Measurements from ENCODE around the gene DISP3.

The DISP3 gene

DNA sequence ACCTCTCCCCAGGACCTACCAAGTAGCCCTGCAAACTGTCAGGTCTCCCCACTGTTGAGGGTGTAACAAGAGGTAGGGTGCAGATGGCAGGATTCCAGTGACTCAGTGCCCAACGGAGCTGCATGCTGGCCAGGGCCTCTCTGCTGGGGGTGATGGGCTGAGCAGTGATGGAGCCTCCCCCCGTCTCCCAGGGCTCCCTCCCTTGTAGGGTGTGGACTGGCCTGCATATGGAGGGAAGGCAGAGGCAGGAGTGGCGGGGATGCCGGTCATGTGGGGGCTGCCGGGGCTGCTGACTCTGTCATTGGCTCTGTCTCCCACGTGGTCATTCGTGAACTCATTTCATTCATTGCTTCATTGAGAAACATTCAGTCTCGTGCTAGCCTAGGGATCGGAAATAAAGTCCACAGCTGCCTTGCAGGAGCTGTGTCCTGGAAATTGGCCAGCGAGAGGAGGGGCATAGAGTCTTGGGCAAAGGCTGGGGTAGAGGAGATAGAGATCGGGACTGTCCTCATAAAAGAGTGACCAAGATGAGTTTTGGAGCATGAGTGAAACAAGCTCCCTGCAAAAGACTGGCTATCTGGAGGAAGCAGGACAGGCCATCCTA lies 22.9 kb upstream of the DISP3 start:
- Histone ChIP-seq H3K4me1 (peaks cover 3% of the 10 kb centered on the region), H3K36me3 (no peaks in the 10 kb centered on the region), H3K4me3 (ENCODE audit: low read depth, low read length) (no peak overlapping the region), H3K9me3 (no peaks in the 10 kb centered on the region), H3K27me3 (no peaks in the 10 kb centered on the region)
- TF ChIP-seq CTCF (IDR thresholded peaks at IDR 0.05; ENCODE audit: low read depth, low read length), result no peak
- DNase-seq, result no peak

GRCh38 chr1:11456965-11457364 lies 22.0 kb upstream of the DISP3 start:
- no peak for TF ChIP-seq CTCF (IDR thresholded peaks at IDR 0.05; ENCODE audit: low read depth, low read length)
- Histone ChIP-seq H3K9me3 (no peaks in the 10 kb centered on the region), H3K36me3 (no peaks in the 10 kb centered on the region), H3K4me1 (peaks cover 3% of the 10 kb centered on the region), H3K27me3 (no peaks in the 10 kb centered on the region), H3K4me3 (ENCODE audit: low read depth, low read length) (no peak overlapping the region)
- DNase-seq, result no peak

DNA sequence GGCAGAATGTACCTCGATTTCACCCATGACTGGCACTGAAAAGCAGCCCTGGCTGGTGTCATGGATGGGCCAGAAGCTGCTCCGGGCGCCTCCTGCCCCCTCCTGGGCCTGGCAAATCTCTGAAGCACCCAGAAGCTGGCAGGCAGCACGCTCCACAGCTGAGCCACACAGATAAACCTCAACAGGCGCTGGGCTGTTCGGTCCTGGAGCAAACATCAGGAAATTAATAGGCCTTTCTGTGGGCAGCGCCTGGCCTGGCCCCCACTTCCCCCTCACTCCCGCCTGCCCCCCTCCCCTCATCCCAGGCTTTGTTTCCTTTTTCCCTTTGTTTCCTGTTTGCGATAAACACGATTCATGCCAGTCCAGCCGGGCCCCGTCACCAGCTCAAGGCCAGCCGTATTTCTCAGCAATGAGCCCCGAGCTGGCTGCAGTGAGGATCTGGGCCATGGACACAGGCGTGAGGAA lies 20.1 kb upstream of the DISP3 start:
- Histone ChIP-seq H3K4me3 (ENCODE audit: low read depth, low read length) (no peak overlapping the region), H3K4me1 (peaks cover 3% of the 10 kb centered on the region), H3K9me3 (no peaks in the 10 kb centered on the region), H3K27me3 (no peaks in the 10 kb centered on the region), H3K36me3 (no peaks in the 10 kb centered on the region)
- no peak for TF ChIP-seq CTCF (IDR thresholded peaks at IDR 0.05; ENCODE audit: low read depth, low read length)
- DNase-seq, result peak; percentile 51

DNA sequence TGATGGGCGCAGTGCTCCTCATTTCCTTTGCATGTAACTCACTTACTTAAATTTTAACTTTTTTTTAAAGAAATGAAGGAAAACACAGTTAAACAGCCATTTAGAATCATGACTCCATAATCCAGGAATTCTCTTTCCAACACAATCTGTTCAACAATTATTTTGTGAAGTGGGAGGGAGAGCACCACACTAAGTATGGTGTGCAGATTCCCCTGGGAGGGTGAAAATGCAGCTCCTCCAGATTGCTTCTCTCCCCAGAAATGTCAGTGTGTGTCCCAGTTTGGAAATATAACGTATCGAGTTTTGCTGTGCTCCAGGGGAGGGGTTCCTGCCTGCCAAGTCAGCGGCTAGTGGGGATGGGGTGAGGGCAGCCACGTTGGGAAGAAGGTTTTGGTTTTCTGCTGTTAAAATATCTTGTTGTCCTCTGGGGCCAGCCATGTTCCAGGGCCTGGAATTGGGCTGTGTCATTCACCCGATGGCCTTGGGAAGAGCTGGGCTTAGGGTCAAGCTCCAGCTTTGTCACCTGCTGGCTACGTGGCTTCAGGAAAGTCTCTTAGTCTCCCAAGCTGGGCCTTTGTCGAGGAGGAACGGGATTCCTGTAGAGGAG lies 17.3 kb upstream of the DISP3 start:
- Histone ChIP-seq H3K4me3 (ENCODE audit: low read depth, low read length) (no peak overlapping the region), H3K4me1 (no peaks in the 10 kb centered on the region), H3K9me3 (no peaks in the 10 kb centered on the region), H3K36me3 (no peaks in the 10 kb centered on the region), H3K27me3 (no peaks in the 10 kb centered on the region)
- no peak for DNase-seq
- TF ChIP-seq CTCF (IDR thresholded peaks at IDR 0.05; ENCODE audit: low read depth, low read length), result no peak

DNA sequence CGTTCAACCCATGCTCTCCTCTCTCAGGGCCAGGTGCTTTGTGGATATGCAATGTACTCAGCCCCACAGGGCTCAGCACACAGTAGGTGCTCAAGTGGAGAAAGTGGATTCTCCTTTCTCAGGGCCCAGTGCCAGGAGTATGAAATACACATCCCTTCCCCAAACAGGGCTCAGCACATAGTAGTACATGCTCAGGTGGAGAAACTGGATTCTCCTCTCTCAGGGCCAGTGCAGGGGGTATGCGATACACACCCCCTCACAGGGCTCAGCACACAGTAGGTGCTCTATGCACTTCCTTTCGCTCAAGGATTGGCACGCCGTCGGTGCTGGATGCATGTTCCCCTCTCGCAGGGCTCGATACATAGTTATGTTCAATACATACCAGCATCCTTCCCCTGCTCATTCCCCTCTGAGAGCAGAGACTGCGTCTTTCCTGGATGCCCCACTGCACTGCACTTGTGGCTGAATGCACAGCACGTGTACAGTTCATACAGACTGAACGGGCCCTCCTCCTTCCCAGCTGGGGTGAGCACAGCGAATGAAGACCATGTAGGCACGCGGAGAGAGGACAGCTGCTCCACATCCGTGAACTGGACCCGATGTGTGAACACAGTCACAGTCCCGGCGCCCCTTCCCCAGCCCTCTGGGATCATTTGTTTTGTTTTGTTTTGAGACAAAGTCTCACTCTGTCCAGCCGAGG lies 16.6 kb upstream of the DISP3 start:
- no peak for TF ChIP-seq CTCF (IDR thresholded peaks at IDR 0.05; ENCODE audit: low read depth, low read length)
- H3K4me1 ChIP-seq, result no peaks in the 10 kb centered on the region
- no peaks in the 10 kb centered on the region for H3K36me3 ChIP-seq
- no peaks in the 10 kb centered on the region for H3K27me3 ChIP-seq
- H3K9me3 ChIP-seq, result no peaks in the 10 kb centered on the region
- no peak for DNase-seq
- H3K4me3 ChIP-seq (ENCODE audit: low read depth, low read length), result no peak overlapping the region

DNA sequence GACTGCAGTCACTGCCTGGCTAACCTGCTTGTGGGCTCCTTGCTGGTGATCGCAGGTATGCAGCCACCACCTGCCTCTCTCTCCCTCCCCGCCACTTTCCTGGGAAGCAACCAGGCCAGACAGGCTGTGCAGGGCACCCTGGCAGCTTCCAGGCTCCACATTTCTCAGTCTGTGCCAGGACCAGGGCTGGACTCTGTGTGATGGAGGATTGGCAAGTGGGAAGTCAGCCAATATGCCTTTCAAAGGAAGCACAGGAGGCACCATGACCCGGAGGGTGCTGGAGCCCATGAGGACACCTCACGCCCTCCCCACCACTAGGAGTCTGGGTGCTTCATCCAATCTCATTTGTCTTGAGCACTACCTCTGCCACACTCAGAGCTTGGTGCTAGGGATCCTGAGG lies 15.8 kb upstream of the DISP3 start:
- Histone ChIP-seq H3K36me3 (no peaks in the 10 kb centered on the region), H3K4me1 (no peaks in the 10 kb centered on the region), H3K4me3 (ENCODE audit: low read depth, low read length) (no peak overlapping the region), H3K9me3 (no peaks in the 10 kb centered on the region), H3K27me3 (no peaks in the 10 kb centered on the region)
- no peak for TF ChIP-seq CTCF (IDR thresholded peaks at IDR 0.05; ENCODE audit: low read depth, low read length)
- DNase-seq, result no peak
